Measurements from ENCODE around the gene ADRA2A. TPM values are rescaled to one million over a fixed set of nuclear protein-coding genes. Genes with fewer than 3 reads are reported as not detected.

The ADRA2A gene
- total RNA-seq, 1 experiment from 2014 or later = 0.05 TPM

DNA sequence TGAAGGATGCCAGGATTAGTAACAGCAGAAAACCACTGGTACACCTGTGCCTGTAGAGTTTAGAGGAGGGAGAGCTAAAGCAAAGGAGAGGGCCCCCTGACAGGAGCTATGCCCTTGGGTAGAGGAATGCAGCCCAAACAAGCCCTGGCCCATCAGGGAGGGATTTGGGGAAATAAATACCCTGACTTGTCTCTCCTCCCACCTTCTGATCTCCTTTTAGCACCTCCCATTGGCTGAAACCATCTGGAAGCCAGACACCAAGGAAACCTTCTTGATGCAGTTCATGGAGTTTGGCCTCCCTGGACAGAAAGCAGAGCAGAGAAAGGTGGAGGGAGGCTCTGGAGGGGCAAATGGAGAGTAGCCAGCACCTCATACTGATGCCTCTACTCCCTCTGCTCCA lies 45.3 kb downstream of the ADRA2A start:
- H3K4me3 ChIP-seq (ENCODE audit: low read depth in 2 of 2, low read length in 2 of 2) = no peak overlapping the region
- no peaks in the 10 kb centered on the region for H3K36me3 ChIP-seq (ENCODE audit: control insufficient read depth, insufficient read depth, low read length)
- H3K27me3 ChIP-seq (ENCODE audit: control insufficient read depth, insufficient read depth, low read length) = peaks cover 3% of the 10 kb centered on the region
- no TSS peak for BruUV-seq (replicated peaks)
- DNase-seq (ENCODE audit: low read depth, low spot score) = no peak
- in situ Hi-C loops (cut with HindIII; ENCODE audit: low pct_unique_long_range_greater_than_20kb, low sequenced_read_pairs) (no loop called here), intact Hi-C loops (cut with micrococcal nuclease; ENCODE audit: unreplicated experiment) (no loop called here)
- CTCF ChIA-PET = no interaction called here
- no peak overlapping the region for H3K27ac ChIP-seq (ENCODE audit: low read length)
- no peaks in the 10 kb centered on the region for H3K9me3 ChIP-seq (ENCODE audit: control insufficient read depth, insufficient read depth, low read depth, low read length)
- no peak for ATAC-seq
- POLR2A ChIA-PET = no interaction called here
- H3K4me1 ChIP-seq (ENCODE audit: control insufficient read depth, insufficient read depth, low read length) = no peaks in the 10 kb centered on the region
- TF ChIP-seq POLR2AphosphoS5 (IDR thresholded peaks at IDR 0.05; ENCODE audit: low read depth, low read length) = no peak
- no peak for TF ChIP-seq REST (IDR thresholded peaks at IDR 0.05; ENCODE audit: insufficient read depth in 1 of 2, low read depth in 2 of 2, low read length in 1 of 2)

DNA sequence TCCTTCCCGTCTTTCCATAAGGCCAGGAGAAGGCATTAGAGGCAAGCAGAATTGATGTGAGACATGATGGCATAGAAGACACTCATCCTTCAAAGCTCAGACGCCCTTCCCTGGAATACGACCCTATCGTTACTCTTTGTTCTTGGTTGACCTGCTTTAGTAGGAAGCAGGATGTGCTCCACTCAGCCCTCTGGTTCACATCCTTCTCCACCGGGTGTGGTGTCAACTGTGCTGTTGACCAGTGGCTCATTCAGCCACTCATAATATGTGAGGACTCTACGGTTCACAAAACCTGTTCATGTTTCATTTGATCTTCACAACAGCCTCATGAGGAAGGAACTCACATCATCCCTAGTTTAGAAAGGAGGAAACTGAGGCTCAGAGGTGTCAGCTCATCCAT lies 47.1 kb downstream of the ADRA2A start:
- no TSS peak for BruUV-seq (replicated peaks)
- TF ChIP-seq POLR2AphosphoS5 (IDR thresholded peaks at IDR 0.05; ENCODE audit: low read depth, low read length) = no peak
- TF ChIP-seq, protein P1, sequence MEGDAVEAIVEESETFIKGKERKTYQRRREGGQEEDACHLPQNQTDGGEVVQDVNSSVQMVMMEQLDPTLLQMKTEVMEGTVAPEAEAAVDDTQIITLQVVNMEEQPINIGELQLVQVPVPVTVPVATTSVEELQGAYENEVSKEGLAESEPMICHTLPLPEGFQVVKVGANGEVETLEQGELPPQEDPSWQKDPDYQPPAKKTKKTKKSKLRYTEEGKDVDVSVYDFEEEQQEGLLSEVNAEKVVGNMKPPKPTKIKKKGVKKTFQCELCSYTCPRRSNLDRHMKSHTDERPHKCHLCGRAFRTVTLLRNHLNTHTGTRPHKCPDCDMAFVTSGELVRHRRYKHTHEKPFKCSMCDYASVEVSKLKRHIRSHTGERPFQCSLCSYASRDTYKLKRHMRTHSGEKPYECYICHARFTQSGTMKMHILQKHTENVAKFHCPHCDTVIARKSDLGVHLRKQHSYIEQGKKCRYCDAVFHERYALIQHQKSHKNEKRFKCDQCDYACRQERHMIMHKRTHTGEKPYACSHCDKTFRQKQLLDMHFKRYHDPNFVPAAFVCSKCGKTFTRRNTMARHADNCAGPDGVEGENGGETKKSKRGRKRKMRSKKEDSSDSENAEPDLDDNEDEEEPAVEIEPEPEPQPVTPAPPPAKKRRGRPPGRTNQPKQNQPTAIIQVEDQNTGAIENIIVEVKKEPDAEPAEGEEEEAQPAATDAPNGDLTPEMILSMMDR (IDR thresholded peaks at IDR 0.05) = no peak
- TF ChIP-seq TCF7L2 (IDR thresholded peaks at IDR 0.05; ENCODE audit: low read depth, low read length) = no peak
- no peak for TF ChIP-seq REST (IDR thresholded peaks at IDR 0.05; ENCODE audit: insufficient read depth in 1 of 2, low read depth in 2 of 2, low read length in 1 of 2)
- TF ChIP-seq SIN3A (IDR thresholded peaks at IDR 0.05; ENCODE audit: borderline replicate concordance, insufficient read depth, low read depth, low read length) = no peak
- ChIA-PET CTCF (no interaction called here), POLR2A (interaction anchor here (0.6 kb wide), 1 partner anchor 10 kb away, joined by 3 read pairs; no protein-coding TSS in a partner anchor)
- no peak for DNase-seq (ENCODE audit: low read depth, low spot score)
- intact Hi-C loops (cut with micrococcal nuclease; ENCODE audit: unreplicated experiment) (no loop called here), in situ Hi-C loops (cut with HindIII; ENCODE audit: low pct_unique_long_range_greater_than_20kb, low sequenced_read_pairs) (no loop called here)
- Histone ChIP-seq H3K27me3 (ENCODE audit: control insufficient read depth, insufficient read depth, low read length) (peaks cover 9% of the 10 kb centered on the region), H3K27ac (ENCODE audit: low read length) (no peak overlapping the region), H3K4me3 (ENCODE audit: low read depth in 2 of 2, low read length in 2 of 2) (no peak overlapping the region), H3K9me3 (ENCODE audit: control insufficient read depth, insufficient read depth, low read depth, low read length) (no peaks in the 10 kb centered on the region), H3K36me3 (ENCODE audit: control insufficient read depth, insufficient read depth, low read length) (no peaks in the 10 kb centered on the region), H3K4me1 (ENCODE audit: control insufficient read depth, insufficient read depth, low read length) (no peaks in the 10 kb centered on the region)
- ATAC-seq = no peak

All from Panc1 (cell line).